HEK293T (cell line): ENCODE data around the gene HSFX2.
"Not testable (repeated sequence)": the region's sequence is repeated elsewhere in the genome, so short reads cannot be mapped to it uniquely, and the experiment has no call there.

ENCODE experiments used
- BHLHE40 ChIP-seq: fragments of 450-650 bp; IDR thresholded peaks from 2 replicates; pipeline ENCODE4 v1.6.1; 2016; ENCODE audit warnings: mild to moderate bottlenecking, moderate library complexity, borderline replicate concordance
- ELF4 ChIP-seq: fragments of 450-650 bp; IDR thresholded peaks from 2 replicates; pipeline ENCODE4 v1.6.1; 2017; ENCODE audit warnings: antibody characterized with exemption
- FOXA1 ChIP-seq: fragments of 450-650 bp; IDR thresholded peaks from 2 replicates; pipeline ENCODE4 v1.6.1; 2016; ENCODE audit warnings: mild to moderate bottlenecking
- FOXK2 ChIP-seq: fragments of 450-650 bp; IDR thresholded peaks from 2 replicates; pipeline ENCODE4 v1.6.1; 2016; ENCODE audit warnings: mild to moderate bottlenecking
- FOXM1 ChIP-seq: fragments of 450-650 bp; IDR thresholded peaks from 2 replicates; pipeline ENCODE4 v1.6.1; 2017; ENCODE audit warnings: mild to moderate bottlenecking, borderline replicate concordance
- HDGF ChIP-seq: fragments of 450-650 bp; IDR thresholded peaks from 2 replicates; pipeline ENCODE4 v1.6.1; 2017; ENCODE audit warnings: antibody characterized with exemption, borderline replicate concordance
- LEF1 ChIP-seq: fragments of 450-650 bp; IDR thresholded peaks from 2 replicates; pipeline ENCODE4 v1.6.1; 2017; ENCODE audit warnings: mild to moderate bottlenecking, borderline replicate concordance
- NFRKB ChIP-seq: fragments of 450-650 bp; IDR thresholded peaks from 2 replicates; pipeline ENCODE4 v1.6.1; 2016; ENCODE audit warnings: mild to moderate bottlenecking, moderate library complexity
- PKNOX1 ChIP-seq: fragments of 450-650 bp; IDR thresholded peaks from 2 replicates; pipeline ENCODE4 v1.6.1; 2016
- SP1 ChIP-seq: fragments of 450-650 bp; IDR thresholded peaks from 2 replicates; pipeline ENCODE4 v1.6.1; 2017
- SUZ12 ChIP-seq: fragments of 450-650 bp; IDR thresholded peaks from 2 replicates; pipeline ENCODE4 v1.6.1; 2016; ENCODE audit warnings: mild to moderate bottlenecking
- TARDBP ChIP-seq: fragments of 450-650 bp; IDR thresholded peaks from 2 replicates; pipeline ENCODE4 v1.6.1; 2016
- ZNF384 ChIP-seq: fragments of 450-650 bp; IDR thresholded peaks from 2 replicates; pipeline ENCODE4 v1.6.1; 2016

- not testable (repeated sequence) for TF ChIP-seq ZNF384, FOXM1, SUZ12, TARDBP, HDGF, LEF1, NFRKB, PKNOX1, SP1, BHLHE40, FOXA1, FOXK2, ELF4
Measured at GRCh38 chrX:149587359-149587758, 7.8 kb downstream of the HSFX2 start, which contains the start of gene MAGEA9B.
